Hindlimb muscle (tissue), 1 donor: Measurements from ENCODE around the gene UBE2M. TPM values are rescaled to one million over a fixed set of nuclear protein-coding genes. Genes with fewer than 3 reads are reported as not detected.

Experiments
- DNase-seq: peaks from one replicate; pipeline ENCODE4 v3.0.0-alpha.2; 2013
- polyA plus RNA-seq: library from polyadenylated mRNA; unstranded; fragments of 120-200 nt; gene quantifications from one replicate; pipeline ENCODE4 v1.2.1, GENCODE V29; 2013; ENCODE audit not compliant: insufficient read length

The UBE2M gene
- polyA plus RNA-seq, 1 donor, result 74.0 TPM

DNA sequence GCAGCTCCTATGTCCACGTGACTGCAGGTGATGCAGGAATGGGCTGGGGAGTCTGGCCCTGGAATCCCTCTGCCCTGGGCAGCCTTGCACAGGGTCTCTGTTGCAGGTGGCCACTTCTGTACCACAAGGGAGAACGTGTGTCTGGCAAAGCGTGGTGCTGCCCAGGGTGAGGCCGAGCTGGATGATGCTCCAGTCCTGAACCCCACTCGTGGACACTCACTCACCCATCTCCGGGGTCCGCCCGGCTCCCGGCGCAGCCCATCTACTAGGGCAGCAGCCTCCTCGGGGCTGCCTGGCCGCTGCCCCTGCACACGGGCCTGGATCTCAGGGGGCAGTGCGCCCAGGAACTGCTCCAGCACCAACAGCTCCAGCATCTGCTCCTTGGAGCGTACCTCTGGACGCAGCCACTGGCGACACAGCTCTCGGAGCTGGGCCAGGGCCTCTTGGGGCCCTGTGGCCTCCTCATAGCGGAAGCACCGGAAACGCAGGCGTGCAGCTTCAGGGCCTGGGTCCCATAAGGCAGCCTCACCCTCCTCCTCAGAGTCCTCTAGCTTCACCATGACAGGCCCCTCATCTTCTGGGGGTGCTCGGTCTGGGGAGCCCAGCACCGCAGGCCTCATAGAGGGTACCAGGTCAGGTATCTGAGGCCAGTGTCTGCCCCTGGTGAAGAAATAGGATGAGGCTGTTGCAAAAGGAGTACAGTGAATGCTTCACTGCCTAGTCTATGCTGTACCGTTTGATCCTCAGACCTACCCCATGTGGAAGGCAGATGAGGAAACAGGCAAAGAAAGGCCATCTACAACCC, 12.6 kb upstream of the UBE2M start:
- DNase-seq, result no peak

DNA sequence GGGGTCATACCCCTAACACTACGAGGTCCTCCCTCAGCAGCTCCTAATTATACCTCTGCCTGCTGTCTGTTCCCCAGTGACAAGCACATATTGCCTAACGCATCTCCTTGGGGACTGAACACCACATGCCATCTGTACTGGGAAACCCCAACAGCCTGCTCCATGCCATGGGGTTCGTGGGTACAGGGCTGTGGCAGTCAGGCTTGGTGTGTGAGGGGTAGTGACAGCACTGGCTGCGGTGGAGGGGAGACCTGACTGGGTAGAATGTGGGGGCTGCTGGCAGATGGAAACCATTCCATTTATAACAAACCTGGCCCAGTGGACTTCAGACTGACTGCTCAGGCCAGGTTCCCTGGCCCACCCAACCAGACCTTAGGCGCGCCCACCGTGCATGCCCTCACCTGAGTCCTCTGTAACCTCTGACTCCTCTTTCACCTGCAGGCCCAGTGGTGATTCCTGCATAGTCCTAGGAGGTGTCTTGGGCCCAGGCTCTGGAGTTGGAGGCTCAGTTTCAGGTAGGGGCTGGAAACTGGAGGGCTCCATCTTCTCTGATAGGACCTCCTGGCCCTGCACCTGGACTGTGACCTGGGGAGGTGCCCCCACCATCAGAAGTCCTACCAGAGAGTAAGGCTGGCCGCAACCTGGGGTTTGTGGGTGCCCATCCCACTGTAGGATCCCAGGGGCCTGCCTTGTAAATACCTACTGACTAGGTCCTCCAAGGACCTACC, 11.7 kb upstream of the UBE2M start:
- no peak for DNase-seq

DNA sequence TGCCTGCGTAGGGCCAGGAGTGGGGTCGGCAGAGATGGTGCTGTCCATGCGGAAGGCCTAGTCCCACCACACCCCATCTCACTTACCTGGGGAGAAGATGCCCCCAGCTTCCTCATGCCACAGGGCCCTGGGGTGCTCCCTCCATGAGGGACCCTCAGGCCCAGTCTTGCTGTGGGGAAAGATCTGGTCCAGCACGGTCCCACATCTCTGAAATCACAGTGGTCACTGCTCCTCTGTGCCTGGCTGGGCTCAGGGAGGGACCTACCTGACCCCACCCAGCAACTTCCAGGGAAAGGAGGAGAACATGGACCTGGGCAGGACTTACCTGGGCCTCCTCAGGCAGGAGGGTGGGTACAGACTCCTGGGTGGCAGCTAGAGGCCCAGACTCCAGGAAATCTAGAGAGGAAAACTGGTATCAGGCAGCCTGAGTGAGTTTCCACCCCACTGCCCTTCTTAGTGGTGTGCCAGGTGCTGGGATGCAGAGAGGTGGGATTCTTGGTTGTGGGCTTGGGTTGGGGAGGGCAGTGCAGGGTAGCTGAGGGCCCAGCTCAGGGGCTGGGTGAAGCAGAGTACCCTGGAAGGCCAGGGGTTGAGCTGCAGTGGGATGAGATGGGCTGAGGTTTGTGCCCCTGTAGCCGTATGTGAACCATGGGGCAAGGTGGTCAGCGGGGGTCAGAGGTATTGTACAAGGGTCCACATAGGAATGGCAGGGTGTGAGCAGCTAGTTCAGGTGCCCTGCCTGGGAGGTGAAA, 11.0 kb upstream of the UBE2M start:
- DNase-seq, result no peak

DNA sequence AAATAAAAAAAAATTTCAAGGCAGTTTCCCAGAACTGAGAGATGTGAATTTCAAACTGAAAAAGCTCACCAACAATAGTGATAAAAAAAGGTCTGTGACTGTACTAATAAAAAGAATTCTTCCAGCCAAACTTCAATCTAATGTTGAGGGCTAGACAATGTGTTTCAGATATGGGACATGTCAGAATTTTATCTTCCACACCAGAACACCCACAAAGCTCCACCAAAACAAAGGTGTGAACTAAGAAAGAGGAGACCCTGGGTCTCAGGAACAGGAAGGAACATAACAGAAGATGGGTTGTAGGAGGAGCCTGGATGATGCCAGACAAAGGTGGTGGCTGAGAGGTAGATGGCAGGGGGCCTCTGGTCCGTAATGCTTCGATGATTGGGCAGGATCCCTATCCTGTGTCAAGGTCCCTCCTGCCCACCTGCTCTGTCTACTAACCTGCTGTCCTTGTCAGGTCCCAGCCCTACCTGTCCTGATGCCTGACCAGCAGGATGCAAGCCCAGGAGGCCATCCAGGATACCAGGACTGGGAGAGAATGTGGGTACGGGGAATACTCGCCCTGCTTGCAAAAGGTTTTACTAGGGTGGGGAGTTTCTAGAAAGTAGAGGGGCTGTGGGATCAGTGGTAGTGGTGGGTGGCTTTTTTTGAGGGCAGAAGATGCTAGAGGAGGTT, 10.2 kb upstream of the UBE2M start:
- DNase-seq, result no peak

DNA sequence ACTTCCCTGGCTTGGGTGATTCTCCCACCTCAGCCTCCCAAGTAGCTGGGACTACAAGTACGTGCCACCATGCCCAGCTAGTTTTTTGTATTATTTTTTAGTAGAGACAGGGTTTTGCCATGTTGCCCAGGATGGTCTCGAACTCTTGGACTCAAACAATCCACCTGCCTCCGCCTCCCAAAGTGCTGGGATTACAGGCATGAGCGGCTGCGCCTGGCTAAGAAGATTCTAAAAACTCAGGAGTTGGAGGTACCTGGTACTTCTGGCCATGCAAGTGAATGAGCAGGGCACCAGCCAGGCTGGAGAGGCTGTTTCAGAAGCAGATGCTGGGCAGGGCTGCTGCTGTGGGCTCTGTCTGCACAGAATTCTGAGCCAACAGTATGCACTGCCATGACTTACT, 8.6 kb upstream of the UBE2M start:
- no peak for DNase-seq

DNA sequence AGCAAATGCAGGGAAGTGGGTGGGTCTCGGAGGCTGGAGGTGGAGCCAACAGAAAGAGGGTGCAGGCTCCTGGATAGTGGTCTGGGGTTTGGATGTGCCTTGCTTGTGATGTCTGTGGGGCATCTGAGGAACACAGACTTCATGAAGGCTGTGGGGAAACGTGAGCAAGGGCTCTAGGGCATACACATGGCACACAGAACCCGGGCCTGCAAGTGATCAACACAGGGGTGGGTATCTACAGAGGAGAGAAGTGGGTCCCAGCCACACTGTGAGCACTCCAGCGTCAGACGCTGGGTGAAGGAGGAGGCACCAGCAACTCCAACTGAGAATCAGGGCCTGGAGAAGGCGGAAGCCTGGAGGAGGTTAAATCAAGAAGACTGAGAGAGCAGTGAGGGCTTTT, 5.4 kb upstream of the UBE2M start:
- no peak for DNase-seq

DNA sequence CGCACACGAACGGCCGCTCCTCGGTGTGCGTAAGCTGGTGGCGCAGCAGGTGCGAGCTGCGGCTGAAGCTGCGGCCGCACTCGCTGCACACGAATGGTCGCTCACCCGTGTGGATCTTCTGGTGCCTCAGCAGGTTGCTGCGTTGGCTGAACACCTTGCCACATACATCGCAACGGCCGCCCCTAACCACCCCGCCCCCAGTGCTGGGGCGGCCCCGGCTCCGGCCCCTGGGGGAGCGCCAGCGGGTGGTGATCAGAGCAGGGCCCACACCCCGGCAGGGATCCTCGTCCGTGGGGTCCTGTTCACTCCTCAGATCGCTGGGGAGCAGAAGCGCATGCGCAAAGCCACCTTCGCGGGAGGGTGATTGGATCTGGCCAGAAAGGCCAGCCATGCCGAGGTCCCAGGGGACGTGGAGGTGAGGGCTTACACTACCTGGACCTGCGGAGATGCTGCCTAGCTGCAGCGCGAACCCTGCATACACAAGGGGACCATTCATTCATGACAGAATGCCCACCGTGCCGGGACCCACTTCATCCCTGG, 4.7 kb upstream of the UBE2M start:
- DNase-seq, result no peak

DNA sequence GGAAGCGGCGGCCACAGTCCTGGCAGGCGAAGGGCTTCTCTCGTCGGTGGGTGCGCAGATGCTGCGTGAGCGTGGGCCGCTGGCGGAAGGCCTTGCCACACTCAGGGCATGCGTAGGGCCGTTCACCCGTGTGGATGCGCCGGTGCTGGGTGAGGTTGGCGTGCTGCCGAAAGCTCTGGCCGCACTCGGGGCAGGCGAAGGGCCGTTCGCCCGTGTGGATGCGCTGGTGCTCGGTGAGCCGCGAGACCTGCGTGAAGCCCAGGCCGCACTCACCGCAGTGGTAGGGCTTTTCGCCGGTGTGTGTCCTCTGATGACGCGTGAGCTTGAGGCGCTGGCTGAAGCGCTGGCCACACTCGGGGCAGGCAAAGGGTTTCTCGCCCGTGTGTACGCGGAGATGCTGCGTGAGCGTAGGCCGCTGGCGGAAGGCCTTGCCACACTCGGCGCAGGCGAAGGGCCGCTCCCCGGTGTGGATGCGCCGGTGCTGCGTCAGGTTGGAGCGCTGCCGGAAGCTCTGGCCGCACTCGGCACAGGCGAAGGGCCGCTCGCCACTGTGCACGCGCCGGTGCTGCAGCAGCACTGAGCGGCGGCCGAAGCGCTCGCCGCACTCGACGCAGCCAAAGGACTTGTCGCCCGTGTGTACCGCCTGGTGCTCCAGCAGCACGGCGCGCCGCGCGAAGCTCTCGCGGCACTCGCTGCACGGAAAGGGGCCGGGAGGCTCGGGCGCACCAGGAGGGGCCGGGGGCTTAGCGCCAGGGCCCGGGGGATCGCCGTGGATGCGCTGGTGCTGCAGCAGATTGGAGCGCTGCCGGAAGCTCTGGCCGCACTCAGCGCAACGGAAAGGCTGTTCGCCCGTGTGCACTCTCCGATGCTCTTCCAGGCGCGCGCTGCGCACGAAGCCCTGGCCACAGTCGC, 4.0 kb upstream of the UBE2M start:
- DNase-seq, result peak; percentile 57

DNA sequence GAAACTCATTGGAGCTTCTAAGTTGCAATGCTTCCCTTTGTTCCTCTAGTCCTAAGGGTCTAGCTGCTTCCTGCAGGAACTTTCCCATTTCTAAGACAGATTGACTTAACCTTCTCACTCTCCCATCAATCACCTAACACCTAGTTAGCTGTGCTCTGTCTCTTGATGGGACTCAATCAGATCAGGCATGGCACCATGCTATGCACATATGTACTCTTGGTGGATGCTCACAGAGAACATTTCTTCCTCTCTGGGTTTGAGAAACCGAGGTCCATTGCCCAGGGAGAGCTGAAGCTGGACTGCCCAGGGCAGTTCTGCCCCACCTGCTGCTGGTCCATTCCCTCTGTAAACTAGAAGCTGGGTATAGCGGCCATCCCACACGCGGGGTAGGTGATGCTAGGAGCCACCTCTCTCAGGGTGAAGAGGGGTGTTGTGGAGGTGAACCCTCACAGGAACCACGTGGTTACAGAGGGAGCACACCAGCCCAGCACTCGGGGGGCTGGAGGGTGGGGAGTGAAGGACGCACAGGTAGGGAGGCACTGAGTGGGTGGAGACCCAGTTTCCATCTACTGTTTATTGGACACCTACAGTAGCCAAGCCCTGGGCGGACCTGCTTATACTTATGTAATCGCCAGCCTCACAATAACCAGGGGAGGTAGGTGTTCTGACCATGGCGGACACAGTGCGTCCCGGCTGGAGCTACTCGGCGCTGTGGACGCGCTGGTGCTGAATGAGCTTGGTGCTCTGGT, 3.1 kb upstream of the UBE2M start:
- no peak for DNase-seq

DNA sequence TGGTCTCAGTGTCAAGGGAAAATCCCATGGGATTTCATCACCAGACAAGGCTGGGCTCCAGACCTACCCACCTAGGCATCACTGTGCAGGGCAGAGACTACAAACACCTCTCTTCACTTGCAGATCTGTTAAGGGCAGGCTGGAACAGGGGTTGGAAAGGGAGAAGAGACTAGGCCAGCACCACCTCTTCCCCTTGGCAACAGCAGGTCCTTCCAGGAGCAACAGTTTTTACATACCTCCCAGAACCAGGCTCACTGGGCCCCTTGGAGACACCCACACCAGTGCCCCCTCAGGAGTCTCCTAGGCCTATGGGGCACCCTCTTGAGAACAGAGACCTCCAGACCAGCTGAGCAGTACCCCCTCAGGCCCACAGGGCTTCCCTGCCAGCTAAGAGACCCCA, 2.5 kb upstream of the UBE2M start:
- no peak for DNase-seq

DNA sequence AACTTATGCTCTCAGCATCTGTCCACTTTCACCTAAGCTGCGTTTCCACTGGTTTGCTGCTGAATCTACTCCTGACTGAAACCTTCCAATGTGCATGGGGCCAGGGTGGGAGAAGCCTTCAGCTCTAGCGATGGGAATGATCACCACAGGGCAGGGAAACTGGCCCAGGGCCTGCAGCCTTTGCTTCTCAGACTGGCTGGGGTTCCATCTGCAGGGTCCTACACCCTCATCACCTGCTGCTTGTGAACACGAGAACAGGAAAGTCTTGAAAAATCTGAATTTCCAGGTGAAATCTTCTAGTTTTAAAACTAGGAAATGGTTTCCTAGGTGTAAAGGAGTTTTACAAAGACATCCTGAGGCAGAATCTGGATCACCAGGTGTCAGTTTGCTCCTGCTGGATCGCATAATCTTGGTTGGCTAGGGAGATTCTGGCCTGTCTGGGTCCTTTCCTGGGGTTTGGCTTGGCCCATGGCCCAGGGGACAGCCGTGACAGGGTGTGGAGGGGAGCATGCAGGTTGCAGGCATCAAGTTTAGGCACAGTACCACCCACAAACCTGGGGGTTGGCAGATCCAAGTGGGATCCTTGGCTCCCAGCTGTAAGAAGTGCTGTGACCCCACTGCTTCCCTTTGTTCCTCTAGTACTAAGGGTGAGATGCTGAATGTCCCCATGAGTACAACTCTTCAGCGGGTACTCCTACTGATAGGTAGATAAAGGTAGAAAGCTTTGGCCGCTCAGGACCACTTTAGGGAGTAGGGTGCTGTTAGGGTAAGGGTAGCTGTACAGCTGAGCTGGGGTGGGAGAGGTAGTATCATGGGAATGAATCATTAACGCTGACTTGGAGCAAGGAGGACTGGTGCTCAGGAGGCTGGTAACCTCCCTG, 1.8 kb upstream of the UBE2M start:
- no peak for DNase-seq

DNA sequence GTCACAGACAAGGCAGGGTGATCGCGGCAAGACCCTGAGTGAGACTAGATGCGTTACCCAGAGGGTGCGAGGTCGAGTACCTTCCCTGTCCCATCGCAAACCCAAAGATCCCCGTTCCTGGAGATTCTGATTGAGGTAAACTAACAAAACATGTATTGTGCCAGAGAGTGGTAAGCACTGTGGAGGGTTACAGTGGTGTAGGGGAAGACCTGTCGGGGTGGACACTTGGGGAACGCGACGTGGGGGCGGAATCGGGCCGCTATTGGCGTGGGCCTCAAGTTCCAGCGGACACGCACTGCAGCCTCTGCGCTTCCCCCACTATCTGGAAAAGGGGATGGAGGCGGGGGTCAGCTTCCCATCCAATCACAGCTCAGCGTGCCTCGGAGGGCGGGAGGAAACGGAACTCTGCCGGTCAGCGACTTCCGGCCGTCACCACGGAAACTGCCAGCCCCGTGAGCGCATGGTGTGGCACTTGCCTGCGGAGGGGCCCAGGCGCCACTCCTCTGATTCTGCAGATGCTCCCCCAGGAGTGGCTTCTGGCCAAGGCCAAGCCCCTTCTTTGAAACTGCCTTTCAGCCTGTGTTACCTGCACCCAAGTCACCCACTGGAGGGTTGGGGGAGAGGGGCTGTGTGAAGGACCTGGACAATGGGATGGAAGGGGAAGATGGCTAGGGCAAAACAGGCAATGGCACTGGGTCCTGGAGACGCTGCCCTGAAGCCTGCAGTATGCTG, 1.0 kb upstream of the UBE2M start:
- DNase-seq, result peak; percentile 92

DNA sequence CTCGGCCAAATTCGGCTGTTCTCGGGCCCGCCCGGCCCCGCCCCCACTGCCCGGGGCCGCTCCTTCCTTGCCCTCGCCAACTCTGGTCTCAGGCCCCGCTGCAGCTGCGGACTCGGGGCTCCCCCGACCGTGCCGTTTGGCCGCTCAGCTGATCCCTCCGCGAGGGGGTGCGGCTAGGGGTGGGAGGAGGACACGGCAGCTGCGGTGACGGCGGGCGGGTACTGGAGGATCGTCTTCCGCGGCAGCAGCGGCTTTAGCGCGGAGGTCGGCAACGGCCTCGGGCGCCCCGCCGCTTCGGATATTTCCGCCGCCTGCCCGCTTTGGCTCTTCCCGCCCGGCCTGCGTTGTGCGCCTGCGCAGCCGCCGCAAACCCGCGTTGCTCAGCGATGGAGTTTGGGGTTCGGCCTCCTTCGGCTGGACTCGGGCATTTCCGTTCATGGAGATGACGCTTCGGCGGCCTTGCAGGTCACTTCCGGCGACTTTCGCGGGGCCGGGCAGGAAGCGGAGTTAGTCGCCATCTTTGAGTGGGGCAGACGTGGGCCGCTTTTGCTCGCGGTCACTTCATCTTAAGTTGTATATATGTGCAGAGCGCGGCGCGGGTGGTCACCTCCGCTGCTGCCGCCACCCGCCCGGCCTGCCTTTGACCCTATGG, 338 bp upstream of the UBE2M start:
- DNase-seq, result peak; percentile 99

DNA sequence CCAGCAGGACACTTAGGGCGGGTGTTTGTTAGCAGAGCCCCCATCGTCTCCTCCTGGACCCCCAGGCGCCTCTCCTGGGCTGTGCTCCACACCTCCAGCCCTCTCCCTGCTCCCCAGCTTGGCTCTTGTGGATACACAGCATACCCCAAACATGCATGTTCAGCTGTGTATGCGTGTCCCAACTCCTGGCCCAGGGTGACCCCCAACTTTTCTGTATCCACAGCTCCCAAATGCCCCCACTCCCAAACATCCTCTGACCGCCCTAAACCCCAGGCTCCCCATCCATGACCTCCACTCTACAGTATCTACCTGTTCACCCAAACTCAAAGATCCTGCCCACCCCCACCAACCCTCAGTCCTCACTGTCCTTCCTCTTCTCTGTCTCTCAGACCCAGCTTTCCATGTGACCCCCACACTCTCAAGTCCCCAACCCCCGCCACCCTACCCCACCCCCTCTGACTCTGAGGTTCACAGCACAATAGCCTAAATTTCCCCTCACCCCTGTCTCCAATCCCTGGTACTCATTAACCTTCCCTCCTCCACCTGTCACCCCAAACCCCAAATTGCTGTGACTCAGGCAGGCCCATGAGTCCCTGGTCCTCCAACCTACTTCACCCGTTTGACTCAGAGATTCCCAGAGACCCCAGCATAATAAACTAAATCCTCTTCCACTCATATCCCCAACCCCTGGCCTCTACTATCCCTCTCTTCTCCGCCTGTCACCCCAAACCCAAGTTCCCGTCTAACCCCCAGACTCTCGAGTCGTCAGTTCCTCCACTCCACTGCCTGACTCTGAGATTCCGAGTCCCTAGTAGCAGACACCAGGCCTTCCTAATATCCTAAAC, 968 bp downstream of the UBE2M start:
- no peak for DNase-seq

DNA sequence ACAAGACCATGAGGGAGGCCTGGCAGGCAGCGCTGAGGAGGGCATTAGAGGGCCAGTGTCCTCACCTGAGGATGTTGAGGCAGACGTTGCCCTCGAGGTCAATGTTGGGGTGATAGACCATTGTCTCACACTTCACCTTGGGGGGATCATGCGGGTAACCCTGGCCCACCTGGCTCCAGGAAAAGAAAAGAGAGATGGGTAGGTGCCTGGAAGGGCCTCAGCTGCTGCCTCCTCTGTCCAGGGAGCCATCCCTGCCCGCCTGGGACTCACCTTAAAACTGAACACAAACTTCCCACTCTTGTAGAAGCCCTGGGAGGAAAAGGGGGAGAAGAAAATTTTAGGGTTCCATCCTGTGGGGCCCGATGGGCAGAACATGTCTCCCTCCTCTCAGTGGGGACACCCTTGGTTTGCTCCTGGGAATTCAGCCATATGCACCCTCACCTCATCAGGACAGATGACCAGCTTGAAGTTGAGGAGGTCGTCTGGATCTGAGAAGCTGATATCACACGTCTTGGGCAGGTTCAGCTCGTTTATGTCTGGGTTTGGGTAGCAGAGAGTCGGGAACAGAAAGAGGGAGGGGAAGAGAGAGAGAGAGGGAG, 1.7 kb downstream of the UBE2M start:
- DNase-seq, result no peak

DNA sequence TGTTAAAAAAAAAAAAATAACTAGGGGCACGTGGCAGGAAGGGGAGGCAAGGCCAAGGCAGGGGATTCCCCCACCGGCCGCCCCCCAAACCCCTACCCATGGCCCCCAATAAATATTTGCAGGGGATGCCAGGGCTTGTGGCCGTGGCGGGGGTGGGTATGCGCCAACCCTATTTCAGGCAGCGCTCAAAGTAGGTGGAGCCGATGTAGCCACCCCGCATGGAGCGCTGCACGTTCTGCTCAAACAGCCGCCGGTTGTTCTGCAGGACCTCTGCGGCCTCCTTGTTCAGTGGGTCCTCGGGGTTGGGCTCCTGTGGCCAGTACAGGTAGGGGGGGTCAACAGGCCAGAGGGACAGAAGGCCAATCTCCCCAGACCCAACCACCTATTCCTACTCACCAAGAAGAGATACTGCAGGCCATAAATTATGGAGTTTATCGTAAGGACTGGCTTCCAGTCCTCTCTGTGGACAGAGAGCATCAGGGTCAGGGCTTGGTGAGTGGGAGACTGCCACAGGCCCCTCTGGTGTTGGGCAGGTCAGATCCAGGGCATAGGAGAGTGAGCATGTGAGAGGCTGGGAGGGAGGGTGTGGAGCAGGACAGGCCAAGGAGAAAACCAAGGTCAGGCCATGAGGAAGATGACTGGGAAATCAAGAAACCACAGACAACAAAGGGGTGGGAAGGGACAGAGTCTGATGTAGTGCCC, 2.3 kb downstream of the UBE2M start:
- no peak for DNase-seq
